KMS-11 (cell line): ENCODE measurements around the gene SAMD10.

Experiments used
- H2AFZ ChIP-seq: fragments of 200-600 bp; sonication (generic); 2 replicates; pipeline ENCODE4 v1.6.1; 2016; ENCODE audit warnings: antibody characterized with exemption, mixed run types, low read depth
- H3K27ac ChIP-seq: fragments of 200-600 bp; sonication (generic); 2 replicates; pipeline ENCODE4 v1.6.1; 2016; ENCODE audit warnings: mild to moderate bottlenecking, mixed run types
- H3K27me3 ChIP-seq: fragments of 200-600 bp; sonication (generic); 2 replicates; pipeline ENCODE4 v1.6.1; 2017; ENCODE audit warnings: mild to moderate bottlenecking, low read depth, mixed run types, moderate library complexity; ENCODE audit not compliant: insufficient read depth
- H3K36me3 ChIP-seq: fragments of 200-600 bp; sonication (generic); 2 replicates; pipeline ENCODE4 v1.6.1; 2017; ENCODE audit warnings: mild to moderate bottlenecking, mixed run types; ENCODE audit not compliant: insufficient read depth
- H3K4me1 ChIP-seq: fragments of 200-600 bp; sonication (generic); 2 replicates; pipeline ENCODE4 v1.6.1; 2016; ENCODE audit warnings: mild to moderate bottlenecking, low read depth, mixed run types; ENCODE audit not compliant: poor library complexity, severe bottlenecking
- H3K4me2 ChIP-seq: fragments of 200-600 bp; sonication (generic); 2 replicates; pipeline ENCODE4 v1.7.0; 2016; ENCODE audit warnings: mild to moderate bottlenecking, mixed run types
- H3K4me3 ChIP-seq: fragments of 200-600 bp; sonication (generic); IDR thresholded peaks from 2 replicates; pipeline ENCODE4 v1.6.1; 2017; ENCODE audit warnings: low read depth, low read length, mixed read lengths; ENCODE audit not compliant: insufficient read depth
- H3K79me2 ChIP-seq: fragments of 200-600 bp; sonication (generic); 2 replicates; pipeline ENCODE4 v1.6.1; 2016; ENCODE audit warnings: low read depth, mixed run types; ENCODE audit not compliant: insufficient read depth
- H3K9ac ChIP-seq: fragments of 200-600 bp; sonication (generic); 2 replicates; pipeline ENCODE4 v1.6.1; 2016; ENCODE audit warnings: mild to moderate bottlenecking, mixed run types
- H4K20me1 ChIP-seq: fragments of 200-600 bp; sonication (generic); 2 replicates; pipeline ENCODE4 v1.6.1; 2016; ENCODE audit warnings: mild to moderate bottlenecking, mixed run types; ENCODE audit not compliant: insufficient read depth
- CTCF ChIP-seq: fragments of 200-600 bp; sonication (generic); conservative IDR thresholded peaks from 2 replicates; pipeline ENCODE4 v1.6.1; 2017; ENCODE audit warnings: low read depth, mild to moderate bottlenecking, antibody characterized with exemption, low read length, moderate library complexity, mixed read lengths

SAMD10 gene

GRCh38 chr20:63945921-63946920, 33.2 kb downstream of the SAMD10 start:
- Histone ChIP-seq H3K36me3 (no peaks in the 10 kb centered on the region), H3K4me1 (no peaks in the 10 kb centered on the region), H3K27me3 (no peaks in the 10 kb centered on the region), H3K9ac (no peak overlapping the region), H3K79me2 (peaks cover 43% of the 10 kb centered on the region), H4K20me1 (peaks cover 9% of the 10 kb centered on the region; the same call in 1 of the 2 replicates), H3K4me3 (no peak overlapping the region), H3K27ac (no peak overlapping the region), H3K4me2 (no peak overlapping the region), H2AFZ (no peak overlapping the region)
- no peak for TF ChIP-seq CTCF

DNA sequence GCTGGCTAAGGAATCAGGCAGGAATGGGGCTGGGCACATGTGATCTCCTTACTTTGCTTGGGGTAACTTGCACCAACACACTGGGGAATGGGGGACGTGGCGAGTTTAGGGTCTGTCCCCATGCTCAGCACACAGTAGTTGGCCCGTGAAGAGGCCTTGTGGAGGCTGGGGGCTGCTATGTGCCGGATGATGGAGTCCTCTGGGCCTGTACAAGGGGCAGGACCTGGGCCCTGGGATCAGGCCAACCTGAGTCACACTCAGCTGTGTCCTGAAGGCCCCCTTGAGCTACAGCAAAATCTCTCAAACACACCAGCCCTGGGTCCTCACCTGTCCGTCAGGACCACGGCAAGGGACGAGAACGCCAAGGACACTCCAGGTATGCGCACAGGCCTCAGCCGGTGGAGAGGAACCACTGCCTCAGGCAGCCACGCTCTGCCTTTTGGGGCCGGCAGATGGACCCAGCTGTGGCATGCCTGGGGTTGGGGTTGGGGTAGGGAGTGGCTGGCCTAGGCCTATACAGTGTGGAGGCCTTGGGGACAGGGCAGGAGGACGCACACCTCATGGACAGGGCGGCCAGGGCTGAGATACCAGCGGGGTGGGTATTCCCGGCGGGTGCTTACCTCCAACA, 34.3 kb downstream of the SAMD10 start:
- no peak overlapping the region for H3K4me3 ChIP-seq
- H3K9ac ChIP-seq, result no peak overlapping the region
- H3K4me2 ChIP-seq, result no peak overlapping the region
- H3K4me1 ChIP-seq, result no peaks in the 10 kb centered on the region
- no peak overlapping the region for H2AFZ ChIP-seq
- H3K36me3 ChIP-seq, result no peaks in the 10 kb centered on the region
- H3K27ac ChIP-seq, result no peak overlapping the region
- no peaks in the 10 kb centered on the region for H3K27me3 ChIP-seq
- TF ChIP-seq CTCF, result no peak
- peaks cover 32% of the 10 kb centered on the region; the same call in 1 of the 2 replicates for H3K79me2 ChIP-seq
- H4K20me1 ChIP-seq, result peaks cover 9% of the 10 kb centered on the region; the same call in 1 of the 2 replicates

DNA sequence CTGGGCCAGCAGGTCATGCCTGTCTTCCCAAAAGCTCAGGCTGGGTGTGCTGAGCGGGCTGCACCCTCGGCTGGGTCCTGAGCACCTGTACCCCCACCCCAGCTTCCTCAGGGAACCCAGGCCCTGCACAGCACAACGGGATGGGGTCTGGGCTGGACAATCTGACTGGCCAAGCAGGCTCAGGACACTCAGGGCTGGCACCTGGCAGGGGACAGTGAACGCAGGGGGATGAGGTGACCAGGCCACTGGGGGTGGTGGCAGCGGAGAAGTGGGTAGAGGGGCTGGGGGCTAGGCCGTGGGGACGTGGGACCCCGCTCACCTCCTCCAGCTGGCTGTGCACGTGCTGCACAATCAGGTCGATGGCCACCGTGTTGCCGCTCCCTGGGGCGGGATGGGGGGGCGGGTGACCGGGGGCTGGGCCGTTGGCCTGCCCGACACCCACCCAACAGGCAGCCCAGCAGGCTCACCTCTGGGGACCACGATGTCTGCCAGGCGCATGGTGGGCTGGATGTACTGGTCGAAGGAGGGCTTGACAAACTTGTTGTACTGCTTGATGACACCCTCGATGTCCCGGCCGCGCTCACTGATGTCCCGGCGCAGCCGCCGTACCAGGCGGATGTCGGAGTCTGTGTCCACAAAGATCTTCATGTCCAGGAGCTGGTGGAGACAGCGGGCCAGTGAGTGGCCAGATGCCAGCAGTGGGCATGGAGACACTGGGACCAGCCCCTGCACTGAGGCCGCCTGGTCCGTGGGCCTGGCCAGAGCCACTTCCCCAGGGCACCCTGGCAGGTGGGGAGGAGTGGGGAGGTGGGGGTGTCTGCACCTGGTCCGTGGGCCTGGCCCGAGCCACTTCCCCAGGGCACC, 35.1 kb downstream of the SAMD10 start:
- H3K4me3 ChIP-seq, result no peak overlapping the region
- no peaks in the 10 kb centered on the region for H3K4me1 ChIP-seq
- no peak for TF ChIP-seq CTCF
- H3K27me3 ChIP-seq, result no peaks in the 10 kb centered on the region
- H3K27ac ChIP-seq, result no peak overlapping the region
- H3K9ac ChIP-seq, result no peak overlapping the region
- no peak overlapping the region for H3K4me2 ChIP-seq
- H2AFZ ChIP-seq, result no peak overlapping the region
- H4K20me1 ChIP-seq, result peaks cover 7% of the 10 kb centered on the region; the same call in 1 of the 2 replicates
- peaks cover 24% of the 10 kb centered on the region; the same call in 1 of the 2 replicates for H3K79me2 ChIP-seq
- no peaks in the 10 kb centered on the region for H3K36me3 ChIP-seq

DNA sequence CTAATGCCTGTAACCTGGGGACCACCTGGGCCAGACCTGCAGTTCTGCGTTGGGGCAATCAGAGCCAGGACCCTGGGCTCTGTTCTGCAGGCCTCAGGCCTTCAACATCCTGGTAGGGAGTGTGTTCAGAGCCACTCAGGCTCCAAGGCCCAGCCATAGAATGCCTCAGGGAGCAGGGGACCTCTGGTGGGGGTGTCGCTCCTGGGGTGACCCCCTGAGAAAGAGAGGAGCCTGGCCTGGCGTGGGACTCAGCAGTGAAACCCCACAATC, 35.7 kb downstream of the SAMD10 start:
- no peak overlapping the region for H3K4me2 ChIP-seq
- no peaks in the 10 kb centered on the region for H3K36me3 ChIP-seq
- H4K20me1 ChIP-seq, result peaks cover 1% of the 10 kb centered on the region; the same call in 1 of the 2 replicates
- H2AFZ ChIP-seq, result no peak overlapping the region
- TF ChIP-seq CTCF, result no peak
- H3K4me3 ChIP-seq, result no peak overlapping the region
- no peak overlapping the region for H3K9ac ChIP-seq
- H3K79me2 ChIP-seq, result peaks cover 19% of the 10 kb centered on the region; the same call in 1 of the 2 replicates
- H3K4me1 ChIP-seq, result no peaks in the 10 kb centered on the region
- H3K27ac ChIP-seq, result no peak overlapping the region
- no peaks in the 10 kb centered on the region for H3K27me3 ChIP-seq
